Trophoblast cell (in vitro differentiated cells and primary cell): ENCODE results near the gene GSE1.

ENCODE experiments used
- DNase-seq, 2 donors: peaks; one replicate each; pipeline ENCODE4 v3.0.0-alpha.2; 2016
- H2AFZ ChIP-seq: 2 replicates; pipeline ENCODE4 v1.6.1; 2013; ENCODE audit warnings: low read length, moderate library complexity, mild to moderate bottlenecking; ENCODE audit not compliant: insufficient read depth, poor library complexity
- H2AK5ac ChIP-seq: 2 replicates; pipeline ENCODE4 v1.6.1; 2013; ENCODE audit warnings: mild to moderate bottlenecking, low read length
- H2BK120ac ChIP-seq: 2 replicates; pipeline ENCODE4 v1.6.1; 2013; ENCODE audit warnings: low read length, mild to moderate bottlenecking, moderate library complexity; ENCODE audit not compliant: insufficient read depth, poor library complexity
- H2BK12ac ChIP-seq: 2 replicates; pipeline ENCODE4 v1.6.1; 2013; ENCODE audit warnings: mild to moderate bottlenecking, low read length, moderate library complexity
- H2BK5ac ChIP-seq: 2 replicates; pipeline ENCODE4 v1.6.1; 2013; ENCODE audit warnings: low read length, low read depth, moderate library complexity, mild to moderate bottlenecking; ENCODE audit not compliant: poor library complexity
- H3K14ac ChIP-seq: 2 replicates; pipeline ENCODE4 v1.6.1; 2013; ENCODE audit warnings: mild to moderate bottlenecking, low read length
- H3K18ac ChIP-seq: 2 replicates; pipeline ENCODE4 v1.6.1; 2013; ENCODE audit warnings: mild to moderate bottlenecking, low read length
- H3K23ac ChIP-seq: 2 replicates; pipeline ENCODE4 v1.6.1; 2013; ENCODE audit warnings: low read length
- H3K27ac ChIP-seq: 2 replicates; pipeline ENCODE4 v1.5.1; 2013; ENCODE audit warnings: low read depth, mild to moderate bottlenecking, inconsistent platforms, low read length, moderate library complexity
- H3K27me3 ChIP-seq: 2 replicates; pipeline ENCODE4 v1.6.1; 2013; ENCODE audit warnings: inconsistent platforms, mild to moderate bottlenecking, low read length, moderate library complexity; ENCODE audit not compliant: insufficient read depth
- H3K36me3 ChIP-seq, 2 experiments: 1 replicate in 1 of 2; 2 replicates in 1 of 2; pipeline ENCODE4 v1.6.1; 2013; ENCODE audit warnings: low read length in 2 of 2, mild to moderate bottlenecking in 2 of 2, moderate library complexity in 1 of 2; ENCODE audit not compliant: insufficient read depth in 2 of 2, control insufficient read depth in 1 of 2
- H3K4ac ChIP-seq: 2 replicates; pipeline ENCODE4 v1.6.1; 2013; ENCODE audit warnings: low read depth, mild to moderate bottlenecking, low read length, moderate library complexity
- H3K4me1 ChIP-seq, 2 experiments: 1 replicate in 1 of 2; 2 replicates in 1 of 2; pipeline ENCODE4 v1.6.1; 2013; ENCODE audit warnings: low read length in 2 of 2, mild to moderate bottlenecking in 2 of 2, moderate library complexity in 1 of 2; ENCODE audit not compliant: insufficient read depth in 2 of 2, control insufficient read depth in 1 of 2
- H3K4me2 ChIP-seq: 2 replicates; pipeline ENCODE4 v1.6.1; 2013; ENCODE audit warnings: inconsistent platforms, mild to moderate bottlenecking, low read length, moderate library complexity
- H3K4me3 ChIP-seq: 2 replicates; pipeline ENCODE4 v1.5.1; 2013; ENCODE audit warnings: mild to moderate bottlenecking, low read depth, low read length, inconsistent platforms
- H3K79me1 ChIP-seq: one replicate; pipeline ENCODE4 v1.6.1; 2013; ENCODE audit warnings: low read length
- H3K79me2 ChIP-seq: 2 replicates; pipeline ENCODE4 v1.6.1; 2013; ENCODE audit warnings: low read length, mild to moderate bottlenecking; ENCODE audit not compliant: control insufficient read depth, insufficient read depth, poor library complexity
- H3K9ac ChIP-seq: 2 replicates; pipeline ENCODE4 v1.6.1; 2013; ENCODE audit warnings: mild to moderate bottlenecking, low read length
- H3K9me3 ChIP-seq: 2 replicates; pipeline ENCODE4 v1.6.1; 2013; ENCODE audit warnings: low read depth, mild to moderate bottlenecking, control low read depth, inconsistent platforms, low read length; ENCODE audit not compliant: insufficient read depth
- H4K12ac ChIP-seq: 2 replicates; pipeline ENCODE4 v1.6.1; 2013; ENCODE audit warnings: low read depth, mild to moderate bottlenecking, low read length, moderate library complexity
- H4K8ac ChIP-seq: 2 replicates; pipeline ENCODE4 v1.6.1; 2013; ENCODE audit warnings: low read depth, mild to moderate bottlenecking, low read length, moderate library complexity
- H4K91ac ChIP-seq: one replicate; pipeline ENCODE4 v1.6.1; 2013; ENCODE audit warnings: low read depth, mild to moderate bottlenecking, low read length, moderate library complexity
- WGBS: extraction: QIAGEN DNeasy Blood & Tissue Kit; methylation state at CpG from one replicate; pipeline ENCODE4 v1.1.7; 2013; ENCODE audit warnings: missing lambda C conversion rate; ENCODE audit not compliant: insufficient read length, insufficient coverage; ENCODE audit errors: extremely low coverage; 5-methylcytosine and 5-hydroxymethylcytosine counted together

The GSE1 gene

DNA sequence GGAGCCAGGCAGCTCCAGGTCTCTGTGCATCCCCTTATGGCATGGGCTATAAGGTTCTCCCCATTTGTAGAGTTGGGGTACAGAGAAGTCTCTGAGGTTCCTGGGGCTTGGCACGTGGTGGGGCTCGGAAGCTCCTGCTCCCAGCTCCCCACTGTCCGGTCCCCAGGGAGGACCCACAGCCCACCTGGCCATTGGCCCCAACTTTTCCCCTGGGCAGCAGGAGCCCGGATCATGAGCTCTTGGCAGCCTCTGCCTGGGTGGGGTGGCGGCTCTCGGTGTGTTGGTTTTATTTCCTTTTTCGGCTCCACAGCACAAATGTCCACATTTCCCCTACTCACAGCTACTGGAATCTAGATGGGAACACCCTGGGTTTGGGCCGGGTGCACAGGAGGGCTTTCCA, 30.5 kb downstream of the GSE1 start:
- H4K91ac ChIP-seq, result no peak overlapping the region
- H4K12ac ChIP-seq, result no peak overlapping the region
- peaks cover 26 to 29% of the 10 kb centered on the region in 2 experiments for H3K4me1 ChIP-seq
- no peak overlapping the region for H2BK12ac ChIP-seq
- no peak overlapping the region for H2AK5ac ChIP-seq
- H2AFZ ChIP-seq, result no peak overlapping the region
- peaks cover 17 to 28% of the 10 kb centered on the region in 2 experiments for H3K36me3 ChIP-seq
- H3K27me3 ChIP-seq, result no peaks in the 10 kb centered on the region
- H3K9ac ChIP-seq, result no peak overlapping the region
- H2BK120ac ChIP-seq, result no peak overlapping the region
- no peaks in the 10 kb centered on the region for H3K9me3 ChIP-seq
- H3K79me1 ChIP-seq, result peaks cover 9% of the 10 kb centered on the region
- no peak overlapping the region for H3K14ac ChIP-seq
- WGBS, result no CpG with 5 or more reads among the region's 8 CpGs
- H2BK5ac ChIP-seq, result no peak overlapping the region
- H3K4me2 ChIP-seq, result no peak overlapping the region
- no peak overlapping the region for H3K4me3 ChIP-seq
- H3K79me2 ChIP-seq, result peaks cover 15% of the 10 kb centered on the region
- no peak overlapping the region for H3K27ac ChIP-seq
- H3K4ac ChIP-seq, result no peak overlapping the region
- no peak overlapping the region for H3K18ac ChIP-seq
- no peak overlapping the region for H4K8ac ChIP-seq
- H3K23ac ChIP-seq, result no peak overlapping the region
- DNase-seq, result no peak

DNA sequence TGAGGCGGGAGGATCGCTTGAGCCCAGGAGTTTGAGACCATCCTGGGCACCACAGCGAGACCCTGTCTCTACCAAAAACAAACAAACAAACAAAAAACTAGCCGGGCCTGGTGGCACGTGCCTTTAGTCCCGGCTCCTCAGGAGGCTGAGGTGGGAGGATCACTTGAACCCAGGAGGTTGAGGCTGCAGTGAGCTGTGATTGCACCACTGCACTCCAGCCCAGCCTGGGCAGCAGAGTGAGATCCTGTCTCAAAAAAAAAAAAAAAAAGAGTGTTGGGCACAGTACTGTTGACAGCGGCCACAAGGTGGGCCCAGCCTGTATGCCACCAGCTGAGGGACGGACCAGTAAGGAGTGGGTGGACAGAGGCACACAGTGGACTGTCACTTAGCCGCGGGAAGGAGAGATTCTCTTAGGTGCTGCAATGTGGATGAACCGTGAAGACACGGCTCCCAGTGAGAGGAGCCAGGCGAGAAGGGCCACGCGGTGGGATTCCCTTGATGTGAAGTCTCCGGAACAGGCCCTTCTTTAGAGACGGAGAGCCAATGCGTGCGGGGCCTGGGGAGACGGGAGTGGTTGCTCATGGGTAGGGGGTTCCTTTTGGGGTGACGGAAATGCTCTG, 31.1 kb downstream of the GSE1 start:
- Histone ChIP-seq H4K91ac (peak overlapping the region; percentile 28), H4K12ac (no peak overlapping the region), H2BK12ac (peak overlapping the region; percentile 10), H2AFZ (no peak overlapping the region), H3K14ac (peak overlapping the region; percentile 47), H3K4me1 (peaks cover 26 to 29% of the 10 kb centered on the region in 2 experiments), H2BK120ac (no peak overlapping the region), H2BK5ac (no peak overlapping the region), H3K4me2 (no peak overlapping the region), H3K18ac (peak overlapping the region; percentile 42), H3K27ac (no peak overlapping the region), H4K8ac (no peak overlapping the region), H3K4me3 (no peak overlapping the region), H3K79me2 (peaks cover 15% of the 10 kb centered on the region), H3K79me1 (peaks cover 9% of the 10 kb centered on the region), H3K23ac (no peak overlapping the region), H3K4ac (peak overlapping the region; percentile 25), H3K36me3 (peaks cover 22 to 34% of the 10 kb centered on the region in 2 experiments), H3K9me3 (no peaks in the 10 kb centered on the region), H3K9ac (no peak overlapping the region), H2AK5ac (peak overlapping the region; percentile 21), H3K27me3 (no peaks in the 10 kb centered on the region)
- DNase-seq, result peak; percentile 39 to 52
- no CpG with 5 or more reads among the region's 21 CpGs for WGBS

DNA sequence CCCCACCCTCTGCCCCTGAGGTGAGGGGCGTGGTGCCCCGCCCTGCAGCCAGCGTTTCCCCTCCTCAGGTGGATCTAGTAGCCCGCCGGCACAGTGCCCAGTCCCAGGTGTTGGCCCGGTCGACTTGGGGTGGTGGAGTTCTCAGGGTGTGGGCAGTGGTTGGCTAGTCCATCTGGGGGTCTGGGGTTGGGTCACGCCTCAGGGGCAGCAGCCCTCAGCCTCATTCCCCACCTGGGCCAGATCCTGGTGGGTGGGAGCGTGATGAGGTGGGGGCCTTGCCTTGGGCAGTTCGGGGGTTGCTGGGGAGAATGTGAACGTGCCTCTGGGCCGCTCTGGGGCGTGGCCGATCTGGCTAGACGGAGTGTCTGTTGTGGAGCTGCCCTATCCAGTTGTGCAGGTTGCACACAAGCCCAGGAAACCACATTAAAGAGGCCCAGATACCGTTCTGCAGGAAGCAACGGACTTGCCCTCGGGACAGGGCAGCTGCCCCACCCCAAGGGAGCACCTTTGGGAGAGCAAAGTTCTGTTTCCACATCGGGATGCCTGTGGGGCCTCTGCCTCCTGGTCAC, 32.0 kb downstream of the GSE1 start:
- H2BK5ac ChIP-seq, result peak overlapping the region; percentile 42
- no peaks in the 10 kb centered on the region for H3K9me3 ChIP-seq
- H3K4ac ChIP-seq, result peak overlapping the region; percentile 58
- peak overlapping the region; percentile 13 for H3K18ac ChIP-seq
- peaks cover 13% of the 10 kb centered on the region for H3K79me2 ChIP-seq
- no peak overlapping the region for H4K8ac ChIP-seq
- WGBS, result no CpG with 5 or more reads among the region's 19 CpGs
- peaks cover 18 to 43% of the 10 kb centered on the region in 2 experiments for H3K36me3 ChIP-seq
- DNase-seq, result peak; percentile 87 to 90
- no peak overlapping the region for H3K9ac ChIP-seq
- H3K23ac ChIP-seq, result no peak overlapping the region
- H2AFZ ChIP-seq, result no peak overlapping the region
- H3K4me3 ChIP-seq, result no peak overlapping the region
- no peak overlapping the region for H2BK12ac ChIP-seq
- peaks cover 9% of the 10 kb centered on the region for H3K79me1 ChIP-seq
- H3K27me3 ChIP-seq, result no peaks in the 10 kb centered on the region
- H2AK5ac ChIP-seq, result peak overlapping the region; percentile 7
- H2BK120ac ChIP-seq, result peak overlapping the region; percentile 9
- no peak overlapping the region for H4K12ac ChIP-seq
- peak overlapping the region; percentile 84 for H4K91ac ChIP-seq
- H3K4me1 ChIP-seq, result peaks cover 26 to 29% of the 10 kb centered on the region in 2 experiments
- peak overlapping the region; percentile 39 for H3K4me2 ChIP-seq
- peak overlapping the region; percentile 43 for H3K27ac ChIP-seq
- no peak overlapping the region for H3K14ac ChIP-seq

DNA sequence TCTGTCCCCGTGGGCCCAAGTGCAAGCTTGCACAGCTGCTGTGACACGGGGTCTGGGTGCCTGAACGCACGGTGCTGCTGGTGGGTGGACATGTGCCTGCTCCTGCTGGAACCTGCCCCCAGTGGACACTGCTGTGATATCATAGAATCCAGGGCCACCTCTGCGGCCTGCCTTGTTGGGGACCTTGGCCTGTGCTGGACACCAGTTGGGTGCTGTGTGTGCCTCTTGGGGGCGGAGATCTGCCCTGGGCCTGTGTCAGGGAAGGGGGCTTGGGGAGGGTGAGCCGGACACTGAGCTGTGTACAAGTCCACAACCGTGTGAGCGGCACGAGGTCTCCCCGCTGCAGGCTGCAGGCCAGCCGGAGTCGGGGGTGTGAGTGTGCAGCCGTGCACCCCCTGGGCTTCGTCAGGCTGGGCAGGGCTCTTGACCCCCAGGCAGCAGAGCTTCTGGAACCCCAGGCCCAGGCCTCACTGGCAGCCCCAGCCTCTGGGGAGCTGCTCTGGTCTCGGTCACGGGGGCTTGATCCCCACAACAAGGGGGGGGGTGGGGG, 33.3 kb downstream of the GSE1 start:
- Histone ChIP-seq H4K8ac (peak overlapping the region; percentile 21), H3K79me2 (peaks cover 13% of the 10 kb centered on the region), H2BK120ac (no peak overlapping the region), H2AK5ac (no peak overlapping the region), H3K79me1 (peaks cover 9% of the 10 kb centered on the region), H2AFZ (no peak overlapping the region), H4K12ac (no peak overlapping the region), H3K27ac (no peak overlapping the region), H3K4me1 (peaks cover 26 to 29% of the 10 kb centered on the region in 2 experiments), H3K4me2 (no peak overlapping the region), H3K4ac (peak overlapping the region; percentile 72), H2BK12ac (no peak overlapping the region), H2BK5ac (no peak overlapping the region), H3K36me3 (peaks cover 21 to 44% of the 10 kb centered on the region in 2 experiments), H3K14ac (peak overlapping the region; percentile 41), H3K18ac (peak overlapping the region; percentile 1), H3K27me3 (no peaks in the 10 kb centered on the region), H3K9ac (no peak overlapping the region), H4K91ac (no peak overlapping the region), H3K9me3 (no peaks in the 10 kb centered on the region), H3K4me3 (no peak overlapping the region), H3K23ac (no peak overlapping the region)
- WGBS, result no CpG with 5 or more reads among the region's 17 CpGs
- DNase-seq, result no peak
